ENCODE results near the gene RGS7.
"Not testable (repeated sequence)": the region's sequence is repeated elsewhere in the genome, so short reads cannot be mapped to it uniquely, and the experiment has no call there.

RGS7 gene

GRCh38 chr1:241142493-241142892 lies 214.5 kb downstream of the RGS7 start:
- DNase-seq (ENCODE audit: low read depth): no peak
- no peak for TF ChIP-seq CTCF (conservative IDR thresholded peaks at IDR 0.05; ENCODE audit: control insufficient read depth, insufficient read depth, low read depth, low read length)
- H3K4me3 ChIP-seq (ENCODE audit: control insufficient read depth, low read depth, low read length): no peak overlapping the region

- not testable (repeated sequence) for H3K4me3 ChIP-seq (ENCODE audit: control insufficient read depth, low read depth, low read length); DNase-seq (ENCODE audit: low read depth)
These were observed 215.4 kb downstream of the RGS7 start for GRCh38 chr1:241141646-241142045.

DNA sequence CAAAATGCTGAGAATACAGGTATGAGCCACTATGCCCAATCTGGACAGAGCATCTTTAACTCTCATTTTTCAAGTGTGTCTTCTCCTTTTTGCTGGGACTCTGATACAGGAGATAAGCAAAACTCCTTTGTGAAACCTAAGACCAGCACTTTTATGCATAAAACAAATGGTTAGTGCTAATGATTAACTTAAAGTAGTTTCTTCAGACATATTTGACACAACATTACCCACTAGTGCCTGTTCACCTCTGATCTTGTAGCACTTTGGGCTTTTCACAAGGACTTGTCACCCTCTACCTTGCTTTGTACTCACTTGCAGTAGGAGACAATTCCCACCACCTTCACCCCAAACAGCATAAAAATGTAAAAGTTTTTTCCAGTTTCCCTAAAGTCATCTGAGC lies 216.3 kb downstream of the RGS7 start:
- TF ChIP-seq CTCF (conservative IDR thresholded peaks at IDR 0.05; ENCODE audit: control insufficient read depth, insufficient read depth, low read depth, low read length): no peak
- H3K4me3 ChIP-seq (ENCODE audit: control insufficient read depth, low read depth, low read length): no peak overlapping the region
- no peak for DNase-seq (ENCODE audit: low read depth)

GRCh38 chr1:241139047-241139446 lies 218.0 kb downstream of the RGS7 start:
- TF ChIP-seq CTCF (conservative IDR thresholded peaks at IDR 0.05; ENCODE audit: control insufficient read depth, insufficient read depth, low read depth, low read length): no peak
- no peak for DNase-seq (ENCODE audit: low read depth)
- no peak overlapping the region for H3K4me3 ChIP-seq (ENCODE audit: control insufficient read depth, low read depth, low read length)

DNA sequence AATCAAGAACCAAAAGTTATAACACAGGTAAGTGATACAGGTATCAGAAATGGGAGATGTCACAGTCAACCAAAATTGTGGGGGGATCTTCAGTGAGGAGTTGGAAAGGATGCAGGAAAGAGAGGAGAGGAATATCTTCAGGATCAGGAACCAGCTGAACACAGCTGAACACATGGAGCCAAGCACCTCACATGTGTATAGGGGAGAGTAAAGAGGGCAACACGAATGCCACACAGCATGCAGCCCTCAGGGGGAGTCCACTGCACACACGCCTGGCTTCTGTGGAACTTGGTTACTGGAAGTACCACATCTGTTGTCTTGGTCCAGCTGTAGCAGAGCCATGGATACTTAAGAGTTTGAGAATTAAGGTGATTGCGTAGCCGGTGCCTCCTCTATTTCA lies 218.8 kb downstream of the RGS7 start:
- no peak overlapping the region for H3K4me3 ChIP-seq (ENCODE audit: control insufficient read depth, low read depth, low read length)
- no peak for TF ChIP-seq CTCF (conservative IDR thresholded peaks at IDR 0.05; ENCODE audit: control insufficient read depth, insufficient read depth, low read depth, low read length)
- no peak for DNase-seq (ENCODE audit: low read depth)

DNA sequence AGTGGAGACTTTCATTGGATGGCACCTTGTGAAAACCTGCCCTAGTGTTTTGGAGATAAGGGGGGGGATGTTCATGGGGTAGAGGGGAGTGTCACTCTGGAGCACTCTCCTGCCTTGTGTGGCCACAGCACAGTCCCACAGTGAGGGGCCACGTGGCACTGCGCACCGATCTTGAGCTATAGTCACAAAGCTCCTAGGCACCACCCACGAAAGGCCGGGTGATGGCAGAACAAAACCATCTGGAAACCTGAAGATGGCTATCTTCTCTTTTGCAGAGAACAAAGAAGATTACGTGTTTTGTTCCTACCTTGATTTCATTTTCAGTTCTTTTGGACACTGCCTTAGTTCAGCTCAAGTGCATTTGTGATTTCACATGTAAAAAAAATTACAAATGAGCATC lies 220.6 kb downstream of the RGS7 start:
- no peak for DNase-seq (ENCODE audit: low read depth)
- H3K4me3 ChIP-seq (ENCODE audit: control insufficient read depth, low read depth, low read length): no peak overlapping the region
- no peak for TF ChIP-seq CTCF (conservative IDR thresholded peaks at IDR 0.05; ENCODE audit: control insufficient read depth, insufficient read depth, low read depth, low read length)

DNA sequence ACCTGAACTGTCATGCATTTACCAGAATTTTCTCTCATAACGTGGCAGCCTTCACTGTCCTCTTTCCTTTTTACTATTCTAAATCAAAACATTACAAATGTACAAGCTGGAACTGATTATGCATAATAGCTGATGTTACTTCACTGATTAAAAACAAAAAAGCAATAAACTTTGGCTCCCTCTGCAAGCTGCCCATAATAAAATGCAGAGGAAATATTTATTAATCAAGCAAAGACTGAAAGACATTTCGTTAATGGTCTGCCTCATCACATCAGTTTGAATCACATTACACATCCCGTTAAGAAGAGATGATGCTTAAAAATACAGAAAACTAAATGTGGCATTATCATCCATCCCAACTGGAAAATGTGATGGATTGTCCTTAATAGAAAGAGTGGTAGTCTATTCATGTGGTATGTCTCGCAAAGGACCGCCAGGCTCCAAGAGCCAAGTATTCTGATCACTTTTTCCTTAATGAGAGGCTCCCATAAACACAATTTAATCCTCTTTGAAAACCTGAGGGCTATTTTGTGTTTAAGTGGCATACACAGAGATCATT lies 225.3 kb downstream of the RGS7 start:
- no peak for DNase-seq (ENCODE audit: low read depth)
- H3K4me3 ChIP-seq (ENCODE audit: control insufficient read depth, low read depth, low read length): no peak overlapping the region
- TF ChIP-seq CTCF (conservative IDR thresholded peaks at IDR 0.05; ENCODE audit: control insufficient read depth, insufficient read depth, low read depth, low read length): no peak
